K562 (cell line): ENCODE measurements around the gene PHF21A.

Experiments
- DPF2 ChIP-seq: fragments of 450-650 bp; IDR thresholded peaks from 2 replicates; pipeline ENCODE4 v1.6.1; 2016
- FOXM1 ChIP-seq, 2 experiments: fragments of 450-650 bp in 1 of 2; sonication (generic) in 1 of 2; formaldehyde crosslinking in 1 of 2; IDR thresholded peaks; 2 replicates each; pipeline versions ENCODE4 v1.6.1 to v1.9.0; 2017 to 2022; ENCODE audit warnings: low read depth in 2 of 2, mild to moderate bottlenecking in 2 of 2, missing genetic modification reagents in 1 of 2, moderate library complexity in 1 of 2
- KAT8 ChIP-seq: fragments of 450-650 bp; IDR thresholded peaks from 2 replicates; pipeline ENCODE4 v1.6.1; 2016; ENCODE audit warnings: low read depth, mild to moderate bottlenecking
- MTA3 ChIP-seq: fragments of 450-650 bp; formaldehyde crosslinking; IDR thresholded peaks from 2 replicates; pipeline ENCODE4 v1.6.1; 2017; ENCODE audit warnings: mild to moderate bottlenecking, borderline replicate concordance
- POLR2A ChIP-seq: fragments of 450-650 bp; conservative IDR thresholded peaks from 2 replicates; pipeline ENCODE4 v1.6.1; 2016
- POLR2AphosphoS5 ChIP-seq: IDR thresholded peaks from 2 replicates; pipeline ENCODE4 v1.6.1; 2011; ENCODE audit warnings: mild to moderate bottlenecking, low read depth, low read length, moderate library complexity; ENCODE audit not compliant: control insufficient read depth, insufficient read depth
- RAD21 ChIP-seq, 2 experiments: fragments of 250-450 bp in 1 of 2; fragments of 450-650 bp in 1 of 2; sonication (Bioruptor Pico) in 1 of 2; formaldehyde crosslinking in 1 of 2; IDR thresholded peaks in 1 of 2; conservative IDR thresholded peaks in 1 of 2; 2 replicates each; pipeline versions ENCODE4 v1.4.0 to v1.8.0; 2020 to 2022; ENCODE audit warnings: mild to moderate bottlenecking in 2 of 2, moderate library complexity in 1 of 2
- RB1 ChIP-seq: fragments of 450-650 bp; IDR thresholded peaks from 2 replicates; pipeline ENCODE4 v1.6.1; 2017; ENCODE audit warnings: low read depth, mild to moderate bottlenecking
- SOX6 ChIP-seq: fragments of 450-650 bp; IDR thresholded peaks from 2 replicates; pipeline ENCODE4 v1.6.1; 2014; ENCODE audit warnings: mild to moderate bottlenecking
- ZFP36 ChIP-seq: fragments of 150-350 bp; IDR thresholded peaks from 2 replicates; pipeline ENCODE4 v1.6.1; 2018; ENCODE audit warnings: low read length, low read depth; ENCODE audit not compliant: partially characterized antibody
- ZZZ3 ChIP-seq: fragments of 450-650 bp; IDR thresholded peaks from 2 replicates; pipeline ENCODE4 v1.6.1; 2016; ENCODE audit warnings: antibody characterized with exemption, mild to moderate bottlenecking, moderate library complexity
- TF ChIP-seq, protein P1 (sequence below), 3 experiments: IDR thresholded peaks in 2 of 3; conservative IDR thresholded peaks in 1 of 3; 2 replicates each; pipeline ENCODE4 v1.5.1; 2011 to 2012; ENCODE audit warnings: low read length in 3 of 3, mild to moderate bottlenecking in 3 of 3, control low read depth in 2 of 3, improper control_type of control experiment in 1 of 3, inconsistent platforms in 1 of 3, low read depth in 1 of 3, mixed read lengths in 1 of 3, moderate library complexity in 1 of 3; ENCODE audit not compliant: insufficient read depth in 2 of 3
- TF ChIP-seq, protein P2 (sequence below): fragments of 250-450 bp; sonication (Bioruptor Pico); IDR thresholded peaks from 2 replicates; pipeline ENCODE4 v1.4.0; 2020; ENCODE audit warnings: mild to moderate bottlenecking, moderate library complexity

DNA sequence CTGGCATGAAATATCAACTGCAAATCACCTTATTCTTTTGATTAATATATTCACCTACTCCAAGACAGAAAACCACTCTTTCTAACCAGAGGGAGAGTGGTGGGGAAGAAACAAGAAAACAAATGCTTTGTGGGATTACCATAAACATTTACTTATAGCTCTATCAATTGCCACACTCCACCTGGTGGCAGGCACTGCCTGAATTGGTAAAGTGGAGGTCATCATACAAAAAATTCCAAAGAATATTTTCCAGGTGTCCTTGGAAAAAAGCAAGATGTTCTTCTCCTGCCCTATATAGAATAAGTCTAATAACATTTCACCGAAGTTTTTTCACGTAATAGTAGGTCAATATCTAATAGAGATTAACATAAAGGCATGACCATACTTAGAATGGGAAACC lies 45.3 kb downstream of the PHF21A start:
- TF ChIP-seq KAT8 = no peak
- TF ChIP-seq MTA3 = no peak
- no peak for TF ChIP-seq ZFP36
- no peak for TF ChIP-seq RB1
- no peak for TF ChIP-seq DPF2
- TF ChIP-seq ZZZ3 = no peak
- no peak for TF ChIP-seq POLR2AphosphoS5
- no peak for TF ChIP-seq POLR2A
- no peak for TF ChIP-seq FOXM1 (IDR thresholded peaks at IDR 0.05; ENCODE audit: low read depth)
- TF ChIP-seq FOXM1 (CRISPR knock-in tag; IDR thresholded peaks at IDR 0.05; ENCODE audit: low read depth) = no peak
- no peak for TF ChIP-seq SOX6
- TF ChIP-seq, protein P1, sequence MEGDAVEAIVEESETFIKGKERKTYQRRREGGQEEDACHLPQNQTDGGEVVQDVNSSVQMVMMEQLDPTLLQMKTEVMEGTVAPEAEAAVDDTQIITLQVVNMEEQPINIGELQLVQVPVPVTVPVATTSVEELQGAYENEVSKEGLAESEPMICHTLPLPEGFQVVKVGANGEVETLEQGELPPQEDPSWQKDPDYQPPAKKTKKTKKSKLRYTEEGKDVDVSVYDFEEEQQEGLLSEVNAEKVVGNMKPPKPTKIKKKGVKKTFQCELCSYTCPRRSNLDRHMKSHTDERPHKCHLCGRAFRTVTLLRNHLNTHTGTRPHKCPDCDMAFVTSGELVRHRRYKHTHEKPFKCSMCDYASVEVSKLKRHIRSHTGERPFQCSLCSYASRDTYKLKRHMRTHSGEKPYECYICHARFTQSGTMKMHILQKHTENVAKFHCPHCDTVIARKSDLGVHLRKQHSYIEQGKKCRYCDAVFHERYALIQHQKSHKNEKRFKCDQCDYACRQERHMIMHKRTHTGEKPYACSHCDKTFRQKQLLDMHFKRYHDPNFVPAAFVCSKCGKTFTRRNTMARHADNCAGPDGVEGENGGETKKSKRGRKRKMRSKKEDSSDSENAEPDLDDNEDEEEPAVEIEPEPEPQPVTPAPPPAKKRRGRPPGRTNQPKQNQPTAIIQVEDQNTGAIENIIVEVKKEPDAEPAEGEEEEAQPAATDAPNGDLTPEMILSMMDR (IDR thresholded peaks at IDR 0.05 in 2 of 3, conservative IDR thresholded peaks at IDR 0.05 in 1 of 3; ENCODE audit: insufficient read depth in 2 of 3, low read depth in 1 of 3, low read length in 3 of 3) = peak in 2 of 3 experiments; percentile 29 to 30; a peak in 2 of 6 replicates
- TF ChIP-seq RAD21 (CRISPR knock-in tag; conservative IDR thresholded peaks at IDR 0.05 in 1 of 2, IDR thresholded peaks at IDR 0.05 in 1 of 2) = no peak
- TF ChIP-seq, protein P2, sequence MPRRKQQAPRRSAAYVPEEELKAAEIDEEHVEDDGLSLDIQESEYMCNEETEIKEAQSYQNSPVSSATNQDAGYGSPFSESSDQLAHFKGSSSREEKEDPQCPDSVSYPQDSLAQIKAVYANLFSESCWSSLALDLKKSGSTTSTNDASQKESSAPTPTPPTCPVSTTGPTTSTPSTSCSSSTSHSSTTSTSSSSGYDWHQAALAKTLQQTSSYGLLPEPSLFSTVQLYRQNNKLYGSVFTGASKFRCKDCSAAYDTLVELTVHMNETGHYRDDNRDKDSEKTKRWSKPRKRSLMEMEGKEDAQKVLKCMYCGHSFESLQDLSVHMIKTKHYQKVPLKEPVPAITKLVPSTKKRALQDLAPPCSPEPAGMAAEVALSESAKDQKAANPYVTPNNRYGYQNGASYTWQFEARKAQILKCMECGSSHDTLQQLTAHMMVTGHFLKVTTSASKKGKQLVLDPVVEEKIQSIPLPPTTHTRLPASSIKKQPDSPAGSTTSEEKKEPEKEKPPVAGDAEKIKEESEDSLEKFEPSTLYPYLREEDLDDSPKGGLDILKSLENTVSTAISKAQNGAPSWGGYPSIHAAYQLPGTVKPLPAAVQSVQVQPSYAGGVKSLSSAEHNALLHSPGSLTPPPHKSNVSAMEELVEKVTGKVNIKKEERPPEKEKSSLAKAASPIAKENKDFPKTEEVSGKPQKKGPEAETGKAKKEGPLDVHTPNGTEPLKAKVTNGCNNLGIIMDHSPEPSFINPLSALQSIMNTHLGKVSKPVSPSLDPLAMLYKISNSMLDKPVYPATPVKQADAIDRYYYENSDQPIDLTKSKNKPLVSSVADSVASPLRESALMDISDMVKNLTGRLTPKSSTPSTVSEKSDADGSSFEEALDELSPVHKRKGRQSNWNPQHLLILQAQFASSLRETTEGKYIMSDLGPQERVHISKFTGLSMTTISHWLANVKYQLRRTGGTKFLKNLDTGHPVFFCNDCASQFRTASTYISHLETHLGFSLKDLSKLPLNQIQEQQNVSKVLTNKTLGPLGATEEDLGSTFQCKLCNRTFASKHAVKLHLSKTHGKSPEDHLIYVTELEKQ = no peak
